IPS-NIHi7 (cell line): ENCODE measurements around the gene ACHE.
"Not testable (repeated sequence)": the region's sequence is repeated elsewhere in the genome, so short reads cannot be mapped to it uniquely, and the experiment has no call there.

Source experiments
- DNase-seq: peaks from one replicate; pipeline ENCODE4 v3.0.0; 2012; ENCODE audit warnings: mixed read lengths; ENCODE audit errors: extremely low spot score

Gene ACHE

GRCh38 chr7:100861616-100861985, 34.1 kb downstream of the ACHE start:
- DNase-seq = no peak

DNA sequence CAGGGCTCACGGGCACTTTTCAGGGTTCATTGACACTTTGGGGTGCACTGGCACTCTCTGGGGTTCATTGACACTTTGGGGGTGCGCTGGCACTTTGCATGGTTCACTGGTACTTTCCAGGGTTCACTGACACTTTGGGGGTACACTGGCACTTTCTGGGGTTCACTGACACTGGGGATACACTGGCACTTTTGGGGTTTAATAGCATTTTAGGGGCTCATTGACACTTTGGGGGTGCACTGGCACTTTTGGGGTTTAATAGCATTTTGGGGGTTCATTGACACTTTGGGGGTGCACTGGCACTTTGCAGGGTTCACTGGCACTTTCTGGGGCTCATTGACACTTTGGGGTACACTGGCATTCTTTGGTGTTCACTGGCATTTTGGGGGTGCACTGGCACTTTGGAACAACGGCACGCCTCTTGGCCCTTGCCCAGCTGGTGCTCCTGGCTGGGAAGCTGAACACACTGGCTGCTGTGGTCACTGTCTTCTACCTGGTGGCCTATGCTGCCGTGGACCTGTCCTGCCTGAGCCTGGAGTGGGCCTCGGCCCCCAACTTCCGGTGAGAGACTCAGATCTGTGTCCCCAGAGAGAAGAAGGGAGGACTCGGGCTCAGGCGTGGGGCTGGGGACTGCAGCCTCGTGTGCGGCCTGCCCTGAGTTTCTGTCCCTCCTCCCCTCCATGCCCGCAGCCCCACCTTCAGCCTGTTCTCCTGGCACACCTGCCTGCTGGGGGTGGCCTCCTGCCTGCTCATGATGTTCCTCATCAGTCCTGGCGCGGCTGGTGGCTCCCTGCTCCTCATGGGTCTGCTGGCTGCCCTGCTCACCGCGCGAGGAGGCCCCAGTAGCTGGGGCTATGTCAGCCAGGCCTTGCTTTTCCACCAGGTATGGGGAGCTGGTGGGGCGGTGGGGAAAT, 34.7 kb downstream of the ACHE start:
- no peak for DNase-seq

GRCh38 chr7:100859856-100860255, 35.8 kb downstream of the ACHE start:
- DNase-seq = no peak

- DNase-seq = no peak
These were observed 38.8 kb downstream of the ACHE start for GRCh38 chr7:100856871-100857282.

- no peak for DNase-seq
These were observed 40.2 kb downstream of the ACHE start for GRCh38 chr7:100855515-100855914.

DNA sequence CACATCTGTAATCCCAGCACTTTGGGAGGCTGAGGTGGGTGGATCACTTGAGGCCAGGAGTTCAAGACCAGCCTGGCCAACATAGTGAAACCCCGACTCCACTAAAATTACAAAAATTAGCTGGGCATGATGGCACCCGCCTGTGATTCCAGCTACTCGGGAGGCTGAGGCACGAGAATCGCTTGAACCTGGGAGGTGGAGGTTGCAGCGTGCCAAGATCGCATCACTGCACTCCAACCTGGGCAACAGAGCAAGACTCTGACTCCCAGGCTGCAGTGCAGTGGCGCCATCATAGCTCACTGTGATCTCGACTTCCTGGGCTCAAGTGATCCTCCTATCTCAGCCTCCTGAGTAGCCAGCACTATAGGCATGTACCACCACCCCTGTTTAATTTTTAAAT, 40.8 kb downstream of the ACHE start:
- not testable (repeated sequence) for DNase-seq

DNA sequence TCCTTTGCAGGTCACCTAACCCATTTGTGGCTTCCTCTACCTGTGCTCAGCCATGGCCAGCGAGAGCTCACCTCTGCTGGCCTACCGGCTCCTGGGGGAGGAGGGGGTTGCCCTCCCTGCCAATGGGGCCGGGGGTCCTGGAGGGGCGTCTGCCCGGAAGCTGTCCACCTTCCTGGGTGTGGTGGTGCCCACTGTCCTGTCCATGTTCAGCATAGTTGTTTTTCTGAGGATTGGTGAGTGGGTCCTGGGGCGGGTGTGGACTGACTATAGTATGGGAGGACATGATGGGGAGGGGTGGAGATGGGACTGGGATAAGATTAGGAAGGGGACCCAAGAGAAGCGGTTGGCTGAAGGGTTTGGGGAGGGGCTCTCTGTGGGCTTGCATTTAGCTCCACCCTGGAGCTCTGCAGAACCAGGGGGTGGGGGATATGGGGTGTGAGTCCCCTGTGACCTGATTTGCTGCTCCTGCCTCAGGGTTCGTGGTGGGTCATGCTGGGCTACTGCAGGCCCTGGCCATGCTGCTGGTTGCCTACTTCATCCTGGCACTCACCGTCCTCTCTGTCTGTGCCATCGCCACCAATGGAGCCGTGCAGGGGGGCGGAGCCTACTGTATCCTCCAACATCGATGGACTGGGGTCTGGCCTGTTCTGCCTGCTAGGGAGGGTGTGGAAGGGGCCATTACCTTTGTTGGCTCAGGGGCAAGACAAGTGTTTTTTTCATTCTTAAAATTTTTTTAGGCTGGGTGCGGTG, 41.4 kb downstream of the ACHE start:
- DNase-seq = no peak

DNA sequence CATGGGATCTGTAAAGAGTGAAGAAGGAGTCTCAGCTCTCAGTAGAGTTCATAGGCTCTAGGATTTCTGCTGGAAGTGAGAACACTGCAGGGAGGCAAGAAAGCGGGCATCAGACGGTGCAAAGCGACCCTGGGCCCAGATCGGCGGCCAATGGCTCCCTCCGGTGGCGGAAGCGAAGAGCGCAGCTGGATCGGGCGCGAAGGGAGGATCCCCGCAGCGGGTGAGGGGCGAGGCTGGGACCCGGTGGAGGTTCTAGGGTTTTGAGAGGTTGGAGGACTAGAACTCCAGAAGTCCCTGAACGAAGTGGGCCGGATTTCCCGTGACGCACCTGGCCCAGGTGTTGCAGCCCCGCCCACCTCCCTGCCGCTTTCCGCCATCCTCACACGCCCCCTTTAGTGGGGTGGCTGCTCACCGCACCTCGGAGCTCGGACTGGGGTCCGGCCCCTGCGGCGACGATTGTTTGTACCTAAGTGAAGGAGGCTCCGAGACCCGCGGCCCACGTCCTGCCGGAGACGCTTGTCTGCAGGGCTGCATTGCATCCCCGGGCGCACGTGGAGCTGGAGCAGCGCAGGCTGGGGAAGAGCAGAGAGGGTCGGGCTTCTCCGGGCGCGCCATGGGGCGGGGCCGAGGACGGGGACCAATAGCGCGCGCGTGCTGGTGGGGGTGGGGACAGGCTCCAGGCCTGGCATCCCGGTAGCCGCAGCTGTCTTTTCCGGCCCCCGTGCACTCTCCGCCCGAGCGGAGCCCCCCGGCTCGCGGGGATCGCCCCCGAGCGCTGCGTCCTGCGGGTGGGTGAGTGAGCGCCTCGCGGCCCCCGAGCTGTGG, 43.4 kb downstream of the ACHE start, which contains the start of gene SLC12A9:
Gene SLC12A9 (plus strand): TSS at position 666 of the 825 bp plus-strand sequence. CDS start 1,485 bp downstream, outside the sequence.
- peak; percentile 97 for DNase-seq

- no peak for DNase-seq
These were observed 48.3 kb downstream of the ACHE start for GRCh38 chr7:100847360-100847759.

- no peak for DNase-seq
These were observed 55.1 kb downstream of the ACHE start for GRCh38 chr7:100840470-100841100.
